Panc1 (cell line): ENCODE measurements around the gene PRPF40A.

ENCODE experiments used
- REST ChIP-seq, 2 experiments: IDR thresholded peaks; 2 replicates each; pipeline ENCODE4 v1.6.1; 2011 to 2012; ENCODE audit warnings: low read depth in 2 of 2, control low read depth in 1 of 2, low read length in 1 of 2, mild to moderate bottlenecking in 1 of 2, moderate library complexity in 1 of 2; ENCODE audit not compliant: insufficient read depth in 1 of 2
- SIN3A ChIP-seq: IDR thresholded peaks from 2 replicates; pipeline ENCODE4 v1.6.1; 2012; ENCODE audit warnings: low read depth, mild to moderate bottlenecking, low read length, moderate library complexity, borderline replicate concordance; ENCODE audit not compliant: insufficient read depth
- TF ChIP-seq, protein P1 (sequence below): fragments of 450-650 bp; IDR thresholded peaks from 2 replicates; pipeline ENCODE4 v1.5.1; 2017; ENCODE audit warnings: mild to moderate bottlenecking

DNA sequence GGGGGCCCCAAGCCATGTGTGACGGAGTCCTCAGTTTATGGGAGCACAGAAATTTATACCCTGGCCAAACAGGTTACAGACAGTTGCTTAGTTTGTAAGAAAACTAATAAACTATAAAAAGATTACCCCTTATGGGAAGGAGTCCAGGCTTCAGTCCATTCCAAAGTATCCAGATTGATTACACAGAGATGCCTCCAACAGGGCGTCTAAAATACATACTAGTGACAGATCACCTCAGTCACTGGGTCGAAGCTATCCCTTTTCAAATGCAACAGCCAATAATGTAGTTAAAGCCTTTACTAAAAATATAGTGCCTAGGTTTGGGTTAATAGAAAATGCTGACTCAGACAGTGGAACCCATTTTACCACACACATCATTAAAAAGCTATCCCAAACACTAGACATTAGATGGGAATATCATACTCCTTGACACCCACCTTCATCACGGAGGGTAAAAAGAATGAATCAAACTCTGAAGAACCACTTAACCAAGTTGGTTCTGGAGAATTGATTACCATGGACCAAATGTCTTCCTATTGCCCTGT is 10.7 kb downstream of the PRPF40A start:
- TF ChIP-seq, protein P1, sequence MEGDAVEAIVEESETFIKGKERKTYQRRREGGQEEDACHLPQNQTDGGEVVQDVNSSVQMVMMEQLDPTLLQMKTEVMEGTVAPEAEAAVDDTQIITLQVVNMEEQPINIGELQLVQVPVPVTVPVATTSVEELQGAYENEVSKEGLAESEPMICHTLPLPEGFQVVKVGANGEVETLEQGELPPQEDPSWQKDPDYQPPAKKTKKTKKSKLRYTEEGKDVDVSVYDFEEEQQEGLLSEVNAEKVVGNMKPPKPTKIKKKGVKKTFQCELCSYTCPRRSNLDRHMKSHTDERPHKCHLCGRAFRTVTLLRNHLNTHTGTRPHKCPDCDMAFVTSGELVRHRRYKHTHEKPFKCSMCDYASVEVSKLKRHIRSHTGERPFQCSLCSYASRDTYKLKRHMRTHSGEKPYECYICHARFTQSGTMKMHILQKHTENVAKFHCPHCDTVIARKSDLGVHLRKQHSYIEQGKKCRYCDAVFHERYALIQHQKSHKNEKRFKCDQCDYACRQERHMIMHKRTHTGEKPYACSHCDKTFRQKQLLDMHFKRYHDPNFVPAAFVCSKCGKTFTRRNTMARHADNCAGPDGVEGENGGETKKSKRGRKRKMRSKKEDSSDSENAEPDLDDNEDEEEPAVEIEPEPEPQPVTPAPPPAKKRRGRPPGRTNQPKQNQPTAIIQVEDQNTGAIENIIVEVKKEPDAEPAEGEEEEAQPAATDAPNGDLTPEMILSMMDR, result no peak
- TF ChIP-seq REST (IDR thresholded peaks at IDR 0.05; ENCODE audit: insufficient read depth in 1 of 2, low read depth in 2 of 2, low read length in 1 of 2) (no peak), SIN3A (no peak)
